Glomerular endothelial cell (primary cell): Measurements from ENCODE around the gene BLM. TPM values are rescaled to one million over a fixed set of nuclear protein-coding genes. Genes with fewer than 3 reads are reported as not detected.
"Not testable (repeated sequence)": the region's sequence is repeated elsewhere in the genome, so short reads cannot be mapped to it uniquely, and the experiment has no call there.

Experiments
- DNase-seq: peaks from one replicate; pipeline ENCODE4 v3.0.0-alpha.2; 2011; ENCODE audit warnings: low read depth, low spot score; ENCODE audit errors: extremely low read depth
- total RNA-seq: library from RNA; depleted of rRNA; stranded (reverse); fragments of >200 nt; gene quantifications from 2 replicates; pipeline ENCODE4 v1.2.3, GENCODE V29; 2015

The BLM gene
- total RNA-seq, 1 donor from 2014 or later, result 4.1 TPM

GRCh38 chr15:90818251-90819210, 101.4 kb downstream of the BLM start:
- DNase-seq, result no peak

DNA sequence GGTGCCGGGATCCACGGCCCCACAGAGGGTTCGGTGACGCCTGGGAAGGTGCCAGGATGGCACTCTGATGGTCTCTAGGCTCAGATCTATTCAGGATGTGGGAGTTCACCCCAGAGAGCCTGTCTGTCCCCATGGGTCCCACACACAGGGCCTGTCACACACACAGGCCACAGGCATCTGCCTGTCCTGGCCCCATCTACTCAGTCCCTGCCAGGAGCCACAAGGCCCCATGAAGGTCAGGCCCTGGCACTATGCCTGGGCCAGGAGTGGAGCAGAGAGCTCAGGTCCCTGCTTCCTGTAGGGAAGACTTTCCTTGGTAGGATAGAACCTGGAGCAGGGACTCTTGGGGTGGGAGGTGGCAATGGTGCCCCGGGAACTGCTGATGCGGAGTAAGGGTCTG, 102.2 kb downstream of the BLM start:
- DNase-seq, result no peak

DNA sequence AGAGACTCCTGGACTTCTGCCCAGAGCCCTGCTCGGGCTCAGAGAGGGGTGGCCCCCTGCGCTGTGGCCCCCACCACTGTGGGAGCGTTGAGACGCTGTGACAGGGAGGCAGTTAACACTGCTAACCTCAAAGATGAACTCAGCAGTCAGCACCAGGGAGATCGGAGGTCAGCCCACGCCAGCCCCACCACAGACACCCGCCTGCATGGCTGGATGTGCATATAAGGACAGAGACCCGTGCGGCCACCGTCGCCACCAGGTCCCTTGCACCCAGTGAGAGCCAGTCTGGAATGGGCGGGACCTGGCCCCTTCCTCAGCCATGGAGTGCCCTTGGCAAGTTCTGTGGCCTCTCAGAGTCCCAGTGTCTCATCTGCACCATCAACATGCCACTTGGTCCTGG, 102.7 kb downstream of the BLM start:
- DNase-seq, result no peak

- DNase-seq, result no peak
Observed at GRCh38 chr15:90820481-90820880, 103.3 kb downstream of the BLM start.

DNA sequence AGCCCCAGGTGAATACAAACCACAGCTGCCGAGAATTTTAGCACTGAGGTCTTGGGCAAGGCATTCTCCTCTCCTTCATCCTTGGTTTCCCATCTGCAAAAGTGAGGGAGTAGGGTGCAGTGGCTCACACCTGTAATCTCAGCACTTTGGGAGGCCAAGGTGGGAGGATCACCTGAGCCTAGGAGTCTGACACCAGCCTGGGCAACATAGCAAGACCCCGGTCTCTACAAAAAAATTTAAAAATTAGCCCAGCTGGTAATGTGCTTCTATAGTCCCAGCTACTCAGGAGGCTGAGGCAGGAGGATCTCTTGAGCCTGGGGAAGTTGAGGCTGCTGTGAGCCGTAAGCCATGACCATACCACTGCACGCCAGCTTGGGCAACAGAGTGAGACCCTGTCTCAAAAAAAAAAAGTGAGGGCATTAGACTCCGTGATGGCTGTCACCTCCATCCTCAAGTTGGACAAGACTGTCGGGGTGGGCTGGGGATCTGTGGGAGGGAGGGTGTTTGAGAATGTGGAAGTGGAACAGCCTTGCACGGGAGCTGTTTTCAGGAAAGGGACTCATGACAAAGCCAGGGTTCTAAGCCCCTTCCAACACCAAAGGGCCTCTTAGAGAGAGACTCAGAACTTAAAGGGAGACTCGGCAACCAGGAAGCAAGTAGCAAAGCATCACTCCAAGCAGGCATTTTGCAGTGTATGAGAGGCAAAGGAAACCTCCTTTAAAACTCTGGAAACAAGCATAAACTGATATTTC, 105.2 kb downstream of the BLM start:
- no peak for DNase-seq

GRCh38 chr15:90823455-90823974, 106.4 kb downstream of the BLM start:
- no peak for DNase-seq

- not testable (repeated sequence) for DNase-seq
Observed at GRCh38 chr15:90825115-90825899, 108.2 kb downstream of the BLM start.

DNA sequence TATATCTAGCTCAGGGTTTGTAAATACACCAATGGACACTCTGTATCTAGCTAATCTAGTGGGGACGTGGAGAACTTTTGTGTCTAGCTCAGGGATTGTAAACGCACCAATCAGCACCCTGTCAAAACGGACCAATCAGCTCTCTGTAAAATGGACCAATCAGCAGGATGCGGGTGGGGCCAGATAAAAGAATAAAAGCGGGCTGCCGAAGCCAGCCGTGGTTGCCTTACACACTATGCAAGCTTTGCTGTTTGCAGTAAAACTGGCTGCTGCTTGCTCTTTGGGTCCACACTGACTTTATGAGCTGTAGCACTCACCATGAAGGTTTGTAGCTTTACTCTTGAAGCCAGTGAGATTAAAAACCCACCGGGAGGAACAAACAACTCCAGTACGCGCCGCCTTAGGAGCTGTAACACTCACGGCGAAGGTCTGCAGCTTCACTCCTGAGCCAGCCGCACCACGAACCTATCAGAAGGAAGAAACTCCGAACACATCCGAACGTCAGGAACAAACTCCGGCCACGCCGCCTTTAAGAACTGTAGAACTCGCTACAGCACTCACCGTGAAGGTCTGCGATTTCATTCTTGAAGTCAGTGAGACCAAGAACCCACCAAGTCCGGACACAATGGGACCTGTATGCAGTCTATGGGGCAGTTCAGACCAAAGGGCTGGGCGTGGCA, 109.2 kb downstream of the BLM start:
- not testable (repeated sequence) for DNase-seq

DNA sequence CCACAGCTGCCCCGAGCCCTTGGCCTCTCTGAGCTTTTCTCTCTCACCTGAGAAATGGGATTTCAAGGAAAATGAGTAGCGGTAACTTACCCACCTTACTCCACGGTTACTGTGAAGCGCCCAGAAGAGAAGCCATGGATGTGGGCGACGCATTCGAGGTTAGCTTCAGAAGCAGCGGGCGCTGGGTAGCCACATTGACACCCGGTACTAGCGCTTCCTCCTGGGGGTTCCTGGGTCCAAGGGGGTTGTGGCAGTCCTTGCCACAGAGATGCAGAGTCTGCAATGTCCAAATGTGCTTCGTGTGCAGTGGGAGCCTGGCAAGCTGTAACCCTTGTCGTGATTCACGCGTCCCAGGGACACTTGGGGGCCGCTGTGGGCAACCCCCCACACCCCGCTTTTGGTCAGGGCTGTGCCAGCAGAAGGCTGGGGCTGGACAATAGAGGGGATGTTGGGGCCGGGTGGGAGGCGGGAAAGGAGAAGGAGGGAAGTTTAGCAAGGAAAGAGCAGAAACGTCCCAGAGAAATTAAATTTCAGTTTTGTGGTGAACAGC, 109.8 kb downstream of the BLM start:
- no peak for DNase-seq

GRCh38 chr15:90828111-90828510, 111.0 kb downstream of the BLM start:
- DNase-seq, result no peak

- no peak for DNase-seq
Observed at GRCh38 chr15:90829126-90829525, 112.0 kb downstream of the BLM start.

GRCh38 chr15:90829942-90830440, 112.8 kb downstream of the BLM start:
- no peak for DNase-seq

DNA sequence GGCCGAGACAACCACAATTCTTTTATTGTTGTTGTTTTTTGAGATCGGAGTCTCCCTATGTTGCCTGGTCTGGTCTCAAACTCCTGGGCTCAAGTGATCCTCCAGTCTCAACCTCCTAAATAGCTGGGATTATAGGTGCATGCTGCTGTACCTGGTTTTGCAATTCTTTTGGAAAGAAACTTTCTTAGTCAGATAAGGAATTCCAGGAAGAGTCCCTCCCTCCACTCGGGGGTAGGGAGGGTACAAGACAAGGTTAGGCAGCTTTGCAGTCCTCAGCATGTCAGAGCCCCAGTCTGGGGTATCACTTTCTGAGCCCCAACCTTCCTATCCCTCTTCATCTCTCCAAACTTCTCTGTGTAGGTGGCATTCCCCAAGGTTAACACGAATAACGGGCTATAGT, 117.5 kb downstream of the BLM start:
- no peak for DNase-seq

- DNase-seq, result no peak
Observed at GRCh38 chr15:90836296-90836871, 119.2 kb downstream of the BLM start.

GRCh38 chr15:90837094-90837493, 119.9 kb downstream of the BLM start:
- DNase-seq, result no peak

DNA sequence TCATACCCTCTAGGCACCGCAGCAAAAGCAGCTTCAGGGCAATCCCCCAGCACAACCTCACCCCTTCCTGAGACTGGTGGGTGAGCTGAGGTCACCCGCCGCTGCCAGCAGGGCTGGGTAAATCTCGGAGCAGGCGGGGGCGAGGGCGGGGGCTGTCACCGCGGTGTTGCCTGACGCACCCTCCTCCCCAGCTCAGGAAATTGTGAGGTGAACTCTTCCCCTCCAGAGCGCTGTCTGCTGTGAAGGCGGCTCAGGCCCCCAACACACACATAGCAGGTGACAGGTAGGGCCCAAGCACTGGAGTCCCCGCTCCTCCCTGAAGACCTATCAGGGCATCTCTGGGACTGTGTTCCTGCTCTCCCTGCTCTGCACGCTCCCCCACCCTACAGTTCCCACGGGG, 121.0 kb downstream of the BLM start:
- no peak for DNase-seq

DNA sequence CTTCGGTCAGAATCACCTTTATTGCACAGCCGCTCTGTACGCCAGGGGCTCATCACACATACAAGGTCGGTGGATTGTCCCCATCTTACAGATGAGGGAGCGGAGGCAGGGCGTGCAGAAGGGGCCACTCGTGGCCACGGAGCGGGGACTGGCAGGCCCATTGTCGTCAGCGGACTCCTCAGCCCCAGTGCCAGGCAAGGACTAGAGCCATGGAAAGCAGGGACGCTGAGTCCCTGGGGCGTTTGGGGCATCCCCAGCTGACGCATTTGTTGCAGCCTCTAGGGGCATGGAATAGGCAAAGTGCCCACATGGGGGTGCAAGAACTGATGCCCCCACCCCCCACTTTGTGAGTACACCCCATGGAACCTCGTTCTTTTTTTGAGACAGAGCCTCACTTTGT, 121.4 kb downstream of the BLM start:
- DNase-seq, result no peak

DNA sequence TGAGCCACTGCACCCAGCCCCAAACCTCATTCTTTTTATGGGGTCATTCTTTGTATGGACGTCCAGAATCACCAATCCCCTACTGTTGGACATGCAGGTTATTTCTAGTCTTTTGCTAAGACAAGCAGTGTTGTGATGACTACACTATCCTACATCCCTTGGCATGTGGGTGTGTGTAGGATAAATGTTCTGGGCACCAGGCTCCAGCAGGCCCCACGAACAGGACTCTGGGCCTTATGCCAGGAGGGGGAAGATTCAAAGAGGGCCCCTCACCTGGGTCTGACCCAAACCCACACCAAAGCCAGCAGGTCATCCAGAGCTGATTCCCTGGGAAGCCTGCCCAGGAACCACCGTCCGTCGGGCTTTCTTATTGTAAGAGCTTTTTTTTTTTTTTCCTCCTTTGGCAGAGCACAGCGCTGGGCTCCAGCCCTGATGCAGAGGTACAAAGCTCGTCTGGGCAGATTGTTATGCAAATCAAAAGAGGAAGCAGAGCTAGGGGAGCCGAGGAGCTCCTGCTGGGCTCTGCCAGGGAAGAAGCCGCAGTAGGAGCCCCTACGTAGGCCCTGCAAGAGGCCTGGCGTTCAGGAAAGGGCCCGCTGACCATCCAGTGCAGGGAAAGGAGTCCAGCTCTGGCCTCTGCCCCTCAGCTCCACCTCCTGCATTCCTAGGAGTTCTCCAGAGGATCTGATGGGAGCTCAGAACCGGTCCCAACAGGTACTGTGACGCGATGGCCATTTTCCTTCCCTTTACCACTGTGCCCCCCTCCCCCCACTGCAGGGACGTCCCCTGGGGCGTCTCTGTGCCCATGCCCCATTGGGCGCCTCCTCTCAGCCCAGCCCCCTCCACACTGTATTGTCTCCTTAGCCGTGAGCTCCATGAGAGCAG, 122.3 kb downstream of the BLM start:
- DNase-seq, result no peak
